GM19452 (cell line): ENCODE results near the gene ARID4B.
"Not testable (repeated sequence)": the region's sequence is repeated elsewhere in the genome, so short reads cannot be mapped to it uniquely, and the experiment has no call there.

Experiments used
- ATAC-seq: cut with Tn5 transposase; IDR thresholded peaks from one replicate; pipeline ENCODE4 v1.9.1; 2021; ENCODE audit not compliant: unreplicated experiment

Gene ARID4B

GRCh38 chr1:235327559-235328270 is at the start of gene ARID4B:
Gene ARID4B (minus strand): TSS chr1:235328179. CDS start chr1:235326919, 1,260 bp downstream.
- ATAC-seq: peak; percentile 5

- ATAC-seq: no peak
Observed at GRCh38 chr1:235375919-235376605, 48.1 kb upstream of the ARID4B start.

GRCh38 chr1:235369802-235370201 is 41.8 kb upstream of the ARID4B start:
- ATAC-seq: no peak

- no peak for ATAC-seq
Observed at GRCh38 chr1:235368428-235368827, 40.4 kb upstream of the ARID4B start.

- peak; percentile 100 for ATAC-seq
Observed at GRCh38 chr1:235367000-235367908, 39.3 kb upstream of the ARID4B start, which contains the start of gene TBCE. Gene TBCE (plus strand): TSS chr1:235367427. CDS start chr1:235380050, 12,623 bp downstream.

GRCh38 chr1:235366286-235366685 is 38.3 kb upstream of the ARID4B start:
- ATAC-seq: no peak

- not testable (repeated sequence) for ATAC-seq
Observed at GRCh38 chr1:235364189-235364588, 36.2 kb upstream of the ARID4B start.

GRCh38 chr1:235358899-235359298 is 30.9 kb upstream of the ARID4B start:
- ATAC-seq: no peak

GRCh38 chr1:235357485-235358373 is 29.8 kb upstream of the ARID4B start:
- no peak for ATAC-seq

GRCh38 chr1:235351898-235352297 is 23.9 kb upstream of the ARID4B start:
- no peak for ATAC-seq

GRCh38 chr1:235351441-235351840 is 23.5 kb upstream of the ARID4B start:
- ATAC-seq: no peak

- no peak for ATAC-seq
Observed at GRCh38 chr1:235343726-235344125, 15.7 kb upstream of the ARID4B start.

GRCh38 chr1:235342471-235342870 is 14.5 kb upstream of the ARID4B start:
- ATAC-seq: no peak

GRCh38 chr1:235342039-235342438 is 14.1 kb upstream of the ARID4B start:
- ATAC-seq: no peak

GRCh38 chr1:235341334-235341733 is 13.4 kb upstream of the ARID4B start:
- no peak for ATAC-seq

GRCh38 chr1:235339746-235340145 is 11.8 kb upstream of the ARID4B start:
- no peak for ATAC-seq

- ATAC-seq: no peak
Observed at GRCh38 chr1:235336903-235337302, 8.9 kb upstream of the ARID4B start.

- no peak for ATAC-seq
Observed at GRCh38 chr1:235331401-235331800, 3.4 kb upstream of the ARID4B start.

GRCh38 chr1:235330918-235331285 is 2.9 kb upstream of the ARID4B start:
- ATAC-seq: no peak

- ATAC-seq: peak; percentile 29
Observed at GRCh38 chr1:235329139-235329902, 1.3 kb upstream of the ARID4B start.
